Measurements from ENCODE around the gene NCOR2. TPM values are rescaled to one million over a fixed set of nuclear protein-coding genes. Genes with fewer than 3 reads are reported as not detected.

NCOR2 gene
- total and polyA plus RNA-seq, 2 donors (not counting 3 experiments of a cell fraction or from before 2014, with no cell fraction given), result 26.5 to 241 TPM

- Histone ChIP-seq H3K4me3 (replicated peaks in 1 of 3; ENCODE audit: insufficient read depth in 1 of 3, low read depth in 1 of 3, low read length in 3 of 3) (peak overlapping the region; percentile 75 to 97 (median 86)), H3K36me3 (ENCODE audit: control insufficient read depth in 2 of 2, extremely low read depth in 1 of 2, insufficient read depth in 2 of 2, low read length in 2 of 2) (no peaks in the 10 kb centered on the region), H3K27ac (ENCODE audit: insufficient read depth, low read depth, low read length) (no peak overlapping the region), H3K9me3 (replicated peaks; ENCODE audit: control insufficient read depth, insufficient read depth, low read length) (no peaks in the 10 kb centered on the region), H3K4me2 (ENCODE audit: insufficient read depth, low read length) (peak overlapping the region; percentile 68), H3K4me1 (ENCODE audit: control insufficient read depth, extremely low read depth, insufficient read depth, low read length) (peaks cover 10% of the 10 kb centered on the region), H2AFZ (ENCODE audit: low read depth, low read length) (no peak overlapping the region), H3K79me2 (ENCODE audit: control insufficient read depth, insufficient read depth, low read length) (peaks cover 62% of the 10 kb centered on the region), H3K9ac (replicated peaks; ENCODE audit: extremely low read depth, insufficient read depth, low read length) (peak overlapping the region; percentile 95), H4K20me1 (replicated peaks; ENCODE audit: control insufficient read depth, extremely low read depth, insufficient read depth, low read length) (peaks cover 4% of the 10 kb centered on the region), H3K27me3 (ENCODE audit: control insufficient read depth in 2 of 2, insufficient read depth in 2 of 2, low read length in 2 of 2) (no peaks in the 10 kb centered on the region), H3K9me1 (replicated peaks; ENCODE audit: control insufficient read depth, extremely low read depth, insufficient read depth, low read length) (no peaks in the 10 kb centered on the region)
- intact Hi-C loops (cut with micrococcal nuclease), result loop anchor here (1.0 to 5.0 kb wide), 8 partner anchors 45 to 362 kb away; no protein-coding TSS in a partner anchor
- TF ChIP-seq EZH2 (IDR thresholded peaks at IDR 0.05; ENCODE audit: borderline replicate concordance, low read depth, low read length, severe bottlenecking) (no peak), MYC (IDR thresholded peaks at IDR 0.05; ENCODE audit: low read depth, low read length) (no peak), CTCF (IDR thresholded peaks at IDR 0.05; ENCODE audit: extremely low read depth in 1 of 2, insufficient read depth in 1 of 2, low read depth in 1 of 2, low read length in 2 of 2) (no peak), GATA2 (IDR thresholded peaks at IDR 0.05; ENCODE audit: insufficient read depth, insufficient read length, low read depth, low read length) (no peak), FOS (IDR thresholded peaks at IDR 0.05; ENCODE audit: borderline replicate concordance, insufficient read depth, low read length) (no peak), POLR2A (IDR thresholded peaks at IDR 0.05; ENCODE audit: low read depth, low read length) (no peak), POLR2AphosphoS5 (IDR thresholded peaks at IDR 0.05; ENCODE audit: insufficient read depth, low read depth, low read length) (no peak), JUN (IDR thresholded peaks at IDR 0.05; ENCODE audit: borderline replicate concordance, insufficient read depth, insufficient read length, low read depth) (no peak), MAX (IDR thresholded peaks at IDR 0.05; ENCODE audit: insufficient read depth, insufficient read length) (no peak)
- dilution Hi-C loops (cut with MboI; ENCODE audit: extremely low pct_ligation_motif_present, low sequenced_read_pairs), result loop anchor here (25.0 kb wide), 1 partner anchor 122 kb away; no protein-coding TSS in a partner anchor
- FAIRE-seq (peak; percentile 60), DNase-seq (ENCODE audit: low read depth, low spot score) (no peak)
- CTCF ChIA-PET, result interaction anchor here (0.6 to 3.6 kb wide), 6 partner anchors 11 to 155 kb away, joined by 3 to 9 read pairs (median 4); no protein-coding TSS in a partner anchor
- BruUV-seq (replicated peaks), result TSS peak; percentile 27
- POLR2A ChIA-PET, result interaction anchor here (0.5 kb wide), 1 partner anchor 159 kb away, joined by 3 read pairs; no protein-coding TSS in a partner anchor
Observed at GRCh38 chr12:124565656-124566160, 1.7 kb downstream of the NCOR2 start.
